ENCODE data around the gene RAPGEF3. TPM values are rescaled to one million over a fixed set of nuclear protein-coding genes. Genes with fewer than 3 reads are reported as not detected.

RAPGEF3 gene
- total and polyA plus RNA-seq, 2 of the 13 experiments (the other 11 are each of a cell fraction or from before 2014, with no cell fraction given) = 0.07 TPM

DNA sequence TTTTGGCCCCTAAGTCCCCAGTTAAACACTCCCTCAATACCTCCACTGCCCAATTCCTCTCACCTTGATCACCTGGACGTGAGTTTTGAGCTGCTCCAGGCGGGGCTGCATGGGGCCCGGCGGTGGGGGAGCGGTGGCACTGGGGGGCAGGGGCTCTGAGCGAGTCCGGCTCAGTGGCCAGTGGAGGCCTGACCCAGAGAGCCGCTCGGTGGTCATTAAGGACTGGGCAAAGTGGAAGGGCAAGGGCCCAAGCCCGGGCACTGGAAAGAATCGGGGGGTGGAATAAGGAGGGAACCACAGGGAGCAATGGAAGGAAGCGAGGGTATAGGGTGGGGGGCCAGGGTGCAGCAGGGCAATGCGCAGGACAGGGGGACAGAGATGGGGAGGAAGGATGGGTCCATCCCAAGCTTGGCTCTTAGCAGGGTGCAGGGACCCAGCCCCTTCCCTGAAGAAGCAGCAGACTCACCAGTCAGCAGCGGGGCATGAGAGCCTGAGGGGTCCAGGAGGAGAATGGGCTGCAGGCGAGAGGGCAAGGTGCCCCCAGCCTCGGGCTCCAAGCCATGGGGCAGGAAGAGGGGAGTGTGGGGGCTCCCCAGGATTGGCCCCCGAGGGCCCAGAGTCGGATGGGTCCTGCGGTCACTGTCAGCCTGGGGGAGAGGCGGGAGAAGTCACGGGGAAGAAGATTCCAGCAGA, 36.6 kb upstream of the RAPGEF3 start (continued):
- TF ChIP-seq LCORL (IDR thresholded peaks at IDR 0.05) = no peak
- TF ChIP-seq LCORL (CRISPR knock-in tag; IDR thresholded peaks at IDR 0.05) = no peak
- no peak for TF ChIP-seq ZNF703 (CRISPR knock-in tag; IDR thresholded peaks at IDR 0.05; ENCODE audit: borderline replicate concordance)
- TF ChIP-seq CEBPB (IDR thresholded peaks at IDR 0.05; ENCODE audit: borderline replicate concordance, low read depth, low read length) = no peak
- no peak for TF ChIP-seq IKZF1 (IDR thresholded peaks at IDR 0.05)
- no peak for TF ChIP-seq ZNF263 (CRISPR knock-in tag; IDR thresholded peaks at IDR 0.05)
- TF ChIP-seq, protein P1, sequence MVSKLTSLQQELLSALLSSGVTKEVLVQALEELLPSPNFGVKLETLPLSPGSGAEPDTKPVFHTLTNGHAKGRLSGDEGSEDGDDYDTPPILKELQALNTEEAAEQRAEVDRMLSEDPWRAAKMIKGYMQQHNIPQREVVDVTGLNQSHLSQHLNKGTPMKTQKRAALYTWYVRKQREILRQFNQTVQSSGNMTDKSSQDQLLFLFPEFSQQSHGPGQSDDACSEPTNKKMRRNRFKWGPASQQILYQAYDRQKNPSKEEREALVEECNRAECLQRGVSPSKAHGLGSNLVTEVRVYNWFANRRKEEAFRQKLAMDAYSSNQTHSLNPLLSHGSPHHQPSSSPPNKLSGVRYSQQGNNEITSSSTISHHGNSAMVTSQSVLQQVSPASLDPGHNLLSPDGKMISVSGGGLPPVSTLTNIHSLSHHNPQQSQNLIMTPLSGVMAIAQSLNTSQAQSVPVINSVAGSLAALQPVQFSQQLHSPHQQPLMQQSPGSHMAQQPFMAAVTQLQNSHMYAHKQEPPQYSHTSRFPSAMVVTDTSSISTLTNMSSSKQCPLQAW (CRISPR knock-in tag; IDR thresholded peaks at IDR 0.05) = no peak

DNA sequence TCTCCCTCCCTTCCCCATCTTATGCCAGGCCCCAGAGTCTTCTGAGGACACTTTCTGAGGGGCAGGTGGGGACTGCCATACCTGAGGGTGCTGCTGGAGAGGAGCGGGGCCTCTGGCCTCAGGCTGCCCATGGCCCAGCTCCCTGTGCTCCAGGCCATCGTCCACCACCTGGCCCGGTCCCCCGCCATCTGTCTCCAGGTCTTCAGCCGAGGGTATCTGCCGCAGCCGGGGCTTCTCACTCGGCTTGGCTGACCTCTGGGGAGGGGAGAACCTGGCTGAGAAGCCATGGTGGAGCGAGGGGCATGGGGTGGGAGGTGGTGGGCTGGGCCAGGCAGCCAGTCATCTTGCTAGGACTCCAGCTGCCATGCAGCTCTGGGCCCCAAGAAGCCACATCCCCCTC, 36.0 kb upstream of the RAPGEF3 start:
- Histone ChIP-seq H4K20me1 (ENCODE audit: insufficient read depth, low read length) (no peaks in the 10 kb centered on the region), H3K9me3 (ENCODE audit: low read length) (no peaks in the 10 kb centered on the region), H2AFZ (ENCODE audit: low read length) (no peak overlapping the region), H3K4me1 (ENCODE audit: insufficient read depth, low read length) (no peaks in the 10 kb centered on the region), H3K4me2 (ENCODE audit: low read depth, low read length) (no peak overlapping the region), H3K27ac (ENCODE audit: extremely low read length, insufficient read depth, low read length) (no peak overlapping the region), H3K9ac (ENCODE audit: insufficient read depth, low read depth, low read length) (no peak overlapping the region), H3K27me3 (ENCODE audit: control insufficient read depth in 1 of 2, insufficient read depth in 2 of 2, low read length in 2 of 2) (no peaks in the 10 kb centered on the region), H3K4me3 (replicated peaks in 1 of 3; ENCODE audit: insufficient read depth in 1 of 3, low read depth in 2 of 3, low read length in 3 of 3) (no peak overlapping the region), H3K79me2 (ENCODE audit: insufficient read depth, low read length) (no peaks in the 10 kb centered on the region), H3K36me3 (replicated peaks in 1 of 2; ENCODE audit: control insufficient read depth in 1 of 2, insufficient read depth in 2 of 2, low read length in 2 of 2) (peaks cover 0 to 2% of the 10 kb centered on the region in 2 experiments; a peak in 2 of 5 replicates)
- POLR2A ChIA-PET = no interaction called here
- DNase-seq (ENCODE audit: low spot score) = no peak
- FAIRE-seq = no peak
- CTCF ChIA-PET (ENCODE audit: low intra/inter-chr PET ratio, low total read pairs) = no interaction called here
- no peak for TF ChIP-seq ZNF556 (CRISPR knock-in tag; IDR thresholded peaks at IDR 0.05; ENCODE audit: borderline replicate concordance)
- no peak for TF ChIP-seq ZNF775 (CRISPR knock-in tag; IDR thresholded peaks at IDR 0.05; ENCODE audit: borderline replicate concordance)
- no peak for TF ChIP-seq MTA1 (CRISPR knock-in tag; IDR thresholded peaks at IDR 0.05; ENCODE audit: borderline replicate concordance)
- TF ChIP-seq, protein P2, sequence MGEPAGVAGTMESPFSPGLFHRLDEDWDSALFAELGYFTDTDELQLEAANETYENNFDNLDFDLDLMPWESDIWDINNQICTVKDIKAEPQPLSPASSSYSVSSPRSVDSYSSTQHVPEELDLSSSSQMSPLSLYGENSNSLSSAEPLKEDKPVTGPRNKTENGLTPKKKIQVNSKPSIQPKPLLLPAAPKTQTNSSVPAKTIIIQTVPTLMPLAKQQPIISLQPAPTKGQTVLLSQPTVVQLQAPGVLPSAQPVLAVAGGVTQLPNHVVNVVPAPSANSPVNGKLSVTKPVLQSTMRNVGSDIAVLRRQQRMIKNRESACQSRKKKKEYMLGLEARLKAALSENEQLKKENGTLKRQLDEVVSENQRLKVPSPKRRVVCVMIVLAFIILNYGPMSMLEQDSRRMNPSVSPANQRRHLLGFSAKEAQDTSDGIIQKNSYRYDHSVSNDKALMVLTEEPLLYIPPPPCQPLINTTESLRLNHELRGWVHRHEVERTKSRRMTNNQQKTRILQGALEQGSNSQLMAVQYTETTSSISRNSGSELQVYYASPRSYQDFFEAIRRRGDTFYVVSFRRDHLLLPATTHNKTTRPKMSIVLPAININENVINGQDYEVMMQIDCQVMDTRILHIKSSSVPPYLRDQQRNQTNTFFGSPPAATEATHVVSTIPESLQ (CRISPR knock-in tag; conservative IDR thresholded peaks at IDR 0.05) = no peak
- TF ChIP-seq ZSCAN9 (CRISPR knock-in tag; IDR thresholded peaks at IDR 0.05; ENCODE audit: borderline replicate concordance) = no peak
- no peak for TF ChIP-seq ASH2L (IDR thresholded peaks at IDR 0.05; ENCODE audit: insufficient read length, low read depth, low read length)
- no peak for TF ChIP-seq CEBPG (CRISPR knock-in tag; IDR thresholded peaks at IDR 0.05)
- intact Hi-C loops (cut with micrococcal nuclease; ENCODE audit: unreplicated experiment) (no loop called here), in situ Hi-C loops (cut with HindIII; ENCODE audit: extremely low pct_ligation_motif_present, low pct_unique_long_range_greater_than_20kb) (no loop called here)
- WGBS (ENCODE audit: low lambda C conversion rate) = 98% methylated on average over 7 of the region's 9 CpGs
- no TSS peak for BruUV-seq (replicated peaks)
- ATAC-seq = no peak
